ENCODE measurements around the gene TRIM68.

Gene TRIM68, protein sequence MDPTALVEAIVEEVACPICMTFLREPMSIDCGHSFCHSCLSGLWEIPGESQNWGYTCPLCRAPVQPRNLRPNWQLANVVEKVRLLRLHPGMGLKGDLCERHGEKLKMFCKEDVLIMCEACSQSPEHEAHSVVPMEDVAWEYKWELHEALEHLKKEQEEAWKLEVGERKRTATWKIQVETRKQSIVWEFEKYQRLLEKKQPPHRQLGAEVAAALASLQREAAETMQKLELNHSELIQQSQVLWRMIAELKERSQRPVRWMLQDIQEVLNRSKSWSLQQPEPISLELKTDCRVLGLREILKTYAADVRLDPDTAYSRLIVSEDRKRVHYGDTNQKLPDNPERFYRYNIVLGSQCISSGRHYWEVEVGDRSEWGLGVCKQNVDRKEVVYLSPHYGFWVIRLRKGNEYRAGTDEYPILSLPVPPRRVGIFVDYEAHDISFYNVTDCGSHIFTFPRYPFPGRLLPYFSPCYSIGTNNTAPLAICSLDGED
- total RNA-seq = 4.5 to 18.3 (median 14.4) reads per million in 18 experiments

DNA sequence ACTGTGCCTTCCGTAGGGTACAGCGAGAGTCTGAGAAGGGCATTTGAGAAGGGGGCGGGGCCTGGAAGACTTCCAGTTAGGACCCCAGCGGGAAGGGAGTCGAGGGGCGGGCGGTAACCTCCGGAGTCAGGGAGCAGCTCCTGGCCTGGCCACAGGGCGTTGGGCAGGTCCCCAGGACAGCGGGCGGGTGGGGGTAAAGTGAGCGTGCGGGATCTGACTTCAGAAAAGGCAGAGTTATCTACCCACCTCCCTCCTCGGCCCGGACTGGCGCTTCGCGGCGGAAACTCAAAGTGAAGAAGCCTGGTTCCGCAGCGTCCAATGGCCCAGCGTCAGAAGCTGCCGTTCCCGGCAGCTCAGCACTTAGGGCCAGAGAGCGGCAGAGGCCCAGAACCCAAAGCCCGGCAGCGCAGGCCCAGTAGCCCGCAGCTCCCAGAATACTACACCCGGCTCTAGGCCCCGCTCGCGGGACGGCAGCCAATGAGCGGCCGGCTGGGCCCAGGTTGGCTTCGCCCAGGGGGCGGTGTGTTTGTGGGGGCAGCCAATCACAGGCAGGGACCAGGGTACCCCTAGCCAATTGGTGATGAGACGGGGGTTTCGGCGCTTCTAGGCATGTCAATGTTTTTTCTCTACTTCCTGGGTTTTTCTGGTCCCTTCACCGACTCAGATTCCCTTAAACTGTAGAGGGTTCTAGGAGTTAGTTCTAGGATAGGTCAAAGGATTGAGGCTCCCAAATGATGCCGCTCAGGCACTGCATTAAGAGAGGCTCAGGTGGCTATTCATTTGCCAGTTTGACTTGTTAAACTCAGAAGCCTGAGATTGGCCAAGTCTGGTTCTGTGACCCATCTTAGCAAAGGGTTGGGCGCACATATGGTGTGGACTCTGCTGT lies at the start of gene TRIM68:
Gene TRIM68 (minus strand): TSS at position 451 of the 886 bp plus-strand sequence. CDS start 2,727 bp downstream, outside the sequence.
- peak; percentile 96 to 97 for DNase-seq

DNA sequence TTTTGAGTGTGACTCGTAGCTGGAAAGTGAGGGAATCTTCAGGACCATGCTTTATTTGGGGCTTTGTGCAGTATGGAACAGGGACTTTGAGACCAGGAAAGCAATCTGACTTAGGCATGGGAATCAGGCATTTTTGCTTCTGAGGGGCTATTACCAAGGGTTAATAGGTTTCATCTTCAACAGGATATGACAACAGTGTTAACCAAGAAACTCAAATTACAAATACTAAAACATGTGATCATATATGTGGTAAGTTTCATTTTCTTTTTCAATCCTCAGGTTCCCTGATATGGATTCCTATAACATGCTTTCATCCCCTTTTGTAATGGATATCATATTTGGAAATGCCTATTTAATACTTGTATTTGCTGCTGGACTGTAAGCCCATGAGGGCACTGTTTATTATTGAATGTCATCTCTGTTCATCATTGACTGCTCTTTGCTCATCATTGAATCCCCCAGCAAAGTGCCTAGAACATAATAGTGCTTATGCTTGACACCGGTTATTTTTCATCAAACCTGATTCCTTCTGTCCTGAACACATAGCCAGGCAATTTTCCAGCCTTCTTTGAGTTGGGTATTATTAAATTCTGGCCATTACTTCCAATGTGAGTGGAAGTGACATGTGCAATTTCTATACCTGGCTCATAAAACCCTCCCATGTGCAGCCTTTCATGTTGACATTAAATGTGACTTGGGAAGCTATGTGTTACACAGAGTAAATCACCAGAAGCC lies 46.8 kb upstream of the TRIM68 start:
- no peak for DNase-seq

DNA sequence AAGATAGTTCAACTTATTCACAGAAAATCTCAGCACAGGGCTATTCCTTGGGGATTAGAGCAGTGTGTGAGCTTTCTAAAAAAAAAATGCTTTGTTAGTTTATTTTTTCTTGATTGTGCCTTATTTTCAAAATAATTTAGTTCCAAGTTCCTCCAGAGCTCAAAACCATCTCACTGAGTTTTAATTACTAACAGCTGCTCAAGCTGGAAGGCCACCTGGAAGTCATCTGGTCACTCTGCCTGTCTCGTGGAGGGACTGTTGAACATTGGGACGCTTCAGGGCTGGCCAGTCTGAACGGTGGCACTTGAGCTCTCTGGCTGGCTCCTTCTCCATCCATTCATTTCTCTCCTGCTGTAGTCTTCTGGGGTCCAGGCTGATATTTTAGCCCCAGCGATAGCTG lies 39.7 kb upstream of the TRIM68 start:
- no peak for DNase-seq

DNA sequence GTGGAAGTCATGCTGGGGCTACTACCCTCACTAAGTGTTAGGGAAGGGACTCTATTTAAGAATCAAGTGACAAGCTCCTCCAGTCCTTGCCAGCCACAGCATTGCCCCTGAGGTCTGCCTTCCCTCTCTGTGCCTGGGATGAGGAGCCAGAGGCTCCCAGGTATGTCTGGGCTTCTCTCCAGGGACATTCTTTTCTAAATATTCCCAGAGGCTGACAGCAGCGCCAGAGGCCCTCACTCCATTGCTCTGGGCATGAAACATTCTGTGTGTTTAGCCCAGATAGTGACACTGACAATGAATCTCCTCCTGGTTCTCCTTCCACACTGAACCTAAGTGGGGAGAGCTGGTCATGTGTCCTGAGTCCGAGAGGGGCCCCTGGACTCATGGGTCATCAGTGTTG lies 37.9 kb upstream of the TRIM68 start:
- DNase-seq = no peak

DNA sequence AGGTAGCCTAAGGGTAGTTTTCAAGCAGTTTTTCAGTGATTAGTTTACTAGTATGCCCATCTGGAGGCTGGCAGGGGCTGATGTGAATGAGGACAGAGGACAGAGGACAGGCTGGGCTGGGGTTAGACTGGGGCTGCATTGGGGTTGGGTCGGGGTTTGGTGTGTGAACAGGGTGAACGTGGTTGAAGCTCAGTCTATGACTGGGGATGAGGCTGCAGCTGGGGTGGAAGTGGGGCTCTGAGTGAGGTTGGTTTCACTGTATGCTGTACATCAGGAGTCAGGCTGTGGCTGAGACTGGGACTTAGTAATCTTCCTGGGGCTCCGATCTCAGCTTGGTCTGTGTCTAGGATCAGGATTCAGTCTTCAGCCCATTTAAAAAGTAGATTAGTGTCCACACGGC lies 36.2 kb upstream of the TRIM68 start:
- no peak for DNase-seq

DNA sequence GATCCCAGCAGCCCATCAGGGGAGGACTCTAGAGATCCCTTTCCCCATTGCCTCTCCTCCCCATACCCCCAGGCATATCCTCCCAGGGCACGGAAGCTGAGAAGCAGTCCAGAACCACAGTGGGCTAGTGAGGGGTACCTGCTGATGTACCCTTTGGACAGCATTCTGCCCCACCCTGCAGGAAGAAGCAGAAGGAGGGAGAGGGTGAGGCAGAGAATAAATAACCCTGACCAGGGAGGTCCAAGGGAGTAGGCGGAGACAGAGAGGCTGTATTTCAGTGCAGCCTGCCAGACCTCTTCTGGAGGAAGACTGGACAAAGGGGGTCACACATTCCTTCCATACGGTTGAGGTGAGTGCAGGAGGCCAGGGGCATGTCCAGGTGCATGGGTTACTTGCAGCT lies 35.7 kb upstream of the TRIM68 start, which contains the start of gene OR51E1:
Gene OR51E1 (plus strand): TSS at position 301 of the 400 bp plus-strand sequence. CDS start 8,545 bp downstream, outside the sequence.
- DNase-seq = no peak

DNA sequence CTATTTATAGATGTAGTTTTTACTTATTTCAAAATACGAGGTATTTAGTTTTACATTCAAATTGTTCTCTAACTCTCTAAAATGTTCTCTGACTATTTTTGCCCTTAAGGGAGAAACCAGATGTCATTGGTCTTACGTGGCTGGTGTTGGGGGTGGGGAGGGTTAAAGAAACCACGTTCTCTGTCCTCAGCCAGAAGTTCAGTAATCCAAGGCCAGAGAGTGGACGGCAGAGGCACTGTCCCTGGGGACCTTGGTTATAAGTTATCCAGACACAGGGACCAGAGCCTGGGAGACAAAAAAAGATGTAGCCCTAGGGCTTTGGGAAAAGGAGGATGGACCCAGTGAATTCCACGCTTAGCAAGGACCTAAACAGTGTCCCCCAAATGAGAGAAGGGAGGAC lies 35.0 kb upstream of the TRIM68 start:
- no peak for DNase-seq

DNA sequence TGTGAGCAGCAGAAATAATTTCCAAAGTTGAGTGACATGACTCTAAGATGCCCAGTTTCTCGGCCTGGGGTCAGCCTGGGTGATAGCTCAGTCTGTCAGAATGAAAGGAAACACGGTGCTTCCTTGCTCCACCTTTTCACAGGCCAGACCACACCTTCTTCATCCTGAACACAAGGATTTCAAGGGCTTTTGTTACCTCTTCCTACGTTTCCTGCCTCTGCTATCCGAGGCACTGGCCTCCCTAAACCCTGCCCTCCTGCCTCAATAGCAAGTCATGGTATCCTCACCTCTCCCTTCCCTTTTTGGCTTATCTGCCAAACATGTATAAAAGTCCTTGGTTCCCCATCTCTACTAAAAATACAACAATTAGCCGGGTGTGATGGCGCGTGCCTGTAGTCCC lies 34.0 kb upstream of the TRIM68 start:
- DNase-seq = no peak

DNA sequence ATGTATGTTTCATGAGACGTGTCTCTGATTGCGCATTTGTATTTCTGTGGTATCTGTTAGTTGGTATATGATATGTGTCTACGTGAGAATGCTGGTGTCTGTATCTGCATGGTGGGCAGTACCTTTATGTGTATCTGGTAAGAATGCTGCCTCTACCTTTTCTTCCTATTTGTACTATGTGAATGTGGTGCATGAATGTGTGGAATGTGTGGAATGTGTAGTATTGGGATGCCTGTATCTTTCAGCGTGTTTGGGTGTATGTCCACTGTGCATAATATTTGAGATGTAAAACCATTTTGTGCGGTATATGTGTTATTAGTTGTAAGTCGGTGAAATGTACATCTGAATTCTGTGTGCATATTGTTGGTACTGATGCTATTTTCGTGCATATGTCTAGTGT lies 33.5 kb upstream of the TRIM68 start:
- DNase-seq = no peak

DNA sequence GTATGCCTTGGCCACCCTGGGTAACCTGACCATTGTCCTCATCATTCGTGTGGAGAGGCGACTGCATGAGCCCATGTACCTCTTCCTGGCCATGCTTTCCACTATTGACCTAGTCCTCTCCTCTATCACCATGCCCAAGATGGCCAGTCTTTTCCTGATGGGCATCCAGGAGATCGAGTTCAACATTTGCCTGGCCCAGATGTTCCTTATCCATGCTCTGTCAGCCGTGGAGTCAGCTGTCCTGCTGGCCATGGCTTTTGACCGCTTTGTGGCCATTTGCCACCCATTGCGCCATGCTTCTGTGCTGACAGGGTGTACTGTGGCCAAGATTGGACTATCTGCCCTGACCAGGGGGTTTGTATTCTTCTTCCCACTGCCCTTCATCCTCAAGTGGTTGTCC lies 31.9 kb upstream of the TRIM68 start:
- DNase-seq = no peak

DNA sequence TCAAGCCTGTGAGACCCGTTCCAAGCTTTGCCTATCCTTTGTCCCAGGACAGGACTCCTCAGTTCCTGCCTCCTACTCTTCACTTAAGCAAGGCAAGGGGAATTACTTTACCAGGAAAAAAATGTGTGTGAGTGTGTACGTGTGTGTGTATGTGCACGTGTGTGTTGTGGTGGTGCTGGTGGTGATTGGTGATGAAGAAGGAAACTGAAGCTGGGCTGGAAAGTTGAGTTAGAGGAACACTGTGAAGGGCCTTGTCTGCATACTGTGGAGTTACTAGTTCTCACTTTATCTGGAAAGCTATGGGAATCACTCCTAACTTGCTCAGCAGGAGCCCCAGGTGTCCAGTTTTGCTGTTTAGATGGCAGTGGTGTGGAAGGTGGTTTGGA lies 29.6 kb upstream of the TRIM68 start:
- no peak for DNase-seq

DNA sequence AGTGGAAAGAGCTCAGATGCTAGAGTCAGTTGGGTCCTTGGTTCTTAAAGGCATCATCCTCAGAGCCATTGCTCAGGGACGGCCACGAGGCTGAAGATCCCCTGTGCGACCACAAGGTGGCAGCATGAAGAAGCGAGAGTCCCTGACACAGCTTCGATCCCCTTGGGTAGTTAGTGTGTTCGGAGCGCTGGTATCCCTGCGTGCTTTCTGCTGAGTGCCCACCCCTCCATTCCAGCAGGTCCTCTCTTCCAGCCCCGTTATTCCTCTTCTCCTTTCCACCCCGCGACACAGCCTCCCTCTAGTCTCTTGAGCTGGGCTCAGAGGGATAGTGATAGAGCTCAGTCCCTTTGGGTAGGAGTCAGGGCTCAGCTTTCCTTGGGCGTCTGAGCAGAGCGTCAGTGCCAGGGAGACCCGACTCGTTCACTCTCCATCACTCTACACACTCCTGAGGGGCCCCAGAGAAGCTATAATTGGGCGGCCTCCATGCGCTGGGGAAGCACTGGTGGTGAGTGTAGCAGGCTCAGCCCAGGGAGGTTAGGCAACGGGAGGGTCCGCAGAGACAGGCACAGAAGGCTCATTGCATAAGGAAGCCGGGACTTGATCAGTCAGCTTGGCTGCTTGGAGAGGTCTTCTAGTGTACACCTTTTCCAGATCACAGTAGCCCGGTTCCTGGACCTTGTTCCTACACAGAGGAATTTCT lies 29.1 kb upstream of the TRIM68 start, which contains the start of gene OR51D1:
Gene OR51D1 (plus strand): TSS at position 516 of the 700 bp plus-strand sequence. CDS start 2,314 bp downstream, outside the sequence.
- peak; percentile 53 to 66 for DNase-seq

DNA sequence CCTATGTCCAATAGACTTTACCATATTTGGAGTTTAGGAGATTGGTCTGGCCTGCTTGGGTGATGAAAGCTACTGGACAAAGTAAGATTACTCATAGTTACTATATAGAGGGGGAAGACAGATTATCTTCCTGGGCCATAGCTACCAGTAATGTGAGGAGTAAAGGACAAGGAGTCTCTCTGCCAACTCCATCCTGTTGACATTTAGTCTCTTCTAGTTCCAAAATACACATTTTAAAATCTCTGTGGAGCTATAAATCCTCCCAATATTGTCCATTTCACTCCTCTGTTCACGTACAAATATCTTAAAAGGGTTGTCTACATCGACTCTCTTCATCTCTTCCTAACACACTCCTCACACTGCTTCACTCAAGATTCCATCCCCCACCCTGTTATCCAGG lies 28.1 kb upstream of the TRIM68 start:
- DNase-seq = no peak

DNA sequence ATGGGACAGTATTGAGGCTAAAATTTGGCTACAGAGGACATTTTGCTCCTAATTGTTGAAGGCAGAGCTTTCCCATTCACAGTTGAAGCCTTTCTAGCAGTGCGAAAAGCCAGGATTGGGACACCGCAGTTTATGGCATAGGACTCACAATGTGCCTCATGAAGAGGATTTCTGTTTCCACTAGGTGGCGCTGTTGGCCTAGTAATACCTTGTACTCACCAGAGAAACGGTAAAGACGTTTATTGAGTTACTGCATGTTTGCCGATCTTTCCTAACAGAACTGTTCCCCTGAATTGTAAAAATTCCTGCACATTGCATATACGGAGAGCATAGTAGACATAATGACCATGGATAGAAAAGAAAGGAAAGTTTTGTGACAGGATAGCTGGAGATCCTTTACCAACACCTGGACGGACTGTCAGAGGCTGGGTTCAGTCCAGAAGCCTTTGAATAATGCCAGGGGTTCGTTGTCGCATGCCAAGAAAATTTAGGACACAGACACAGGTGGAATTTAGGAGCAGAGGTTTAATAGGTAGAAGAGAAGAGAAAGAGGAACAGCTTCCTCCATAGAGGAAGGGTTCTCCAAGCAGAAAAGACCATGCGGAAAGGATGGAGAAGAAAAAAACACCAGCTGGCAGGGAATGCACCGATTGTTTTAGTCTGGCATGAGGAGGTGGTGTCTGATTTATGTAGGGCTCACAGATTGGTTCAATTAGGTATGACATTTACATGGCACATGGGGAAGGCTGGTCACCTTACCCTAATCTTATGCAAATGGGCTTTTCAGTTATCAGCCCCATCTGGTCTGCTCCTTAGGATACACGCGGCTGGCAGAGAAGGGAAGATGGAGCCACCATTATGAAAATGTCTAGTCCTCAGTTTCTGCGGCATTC lies 18.4 kb upstream of the TRIM68 start:
- peak; percentile 53 to 72 for DNase-seq

DNA sequence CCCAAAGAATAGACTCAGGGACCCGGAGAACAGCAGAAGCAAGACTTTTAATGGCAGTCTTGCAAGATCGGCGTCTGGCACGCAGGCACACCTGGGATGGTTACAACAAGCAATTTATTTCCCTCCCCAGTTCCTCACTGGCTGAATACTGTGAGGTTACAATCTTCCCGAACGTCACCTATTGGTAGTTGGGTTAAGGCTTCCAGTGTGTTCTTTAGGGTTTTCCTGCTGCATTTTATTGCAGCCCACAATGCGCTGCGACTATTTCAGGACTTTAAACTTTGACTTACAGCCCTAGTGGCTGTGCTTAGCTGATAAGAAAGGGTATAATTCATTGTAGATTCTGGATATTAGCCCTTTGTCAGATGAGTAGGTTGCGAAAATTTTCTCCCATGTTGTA lies 11.5 kb upstream of the TRIM68 start:
- no peak for DNase-seq

DNA sequence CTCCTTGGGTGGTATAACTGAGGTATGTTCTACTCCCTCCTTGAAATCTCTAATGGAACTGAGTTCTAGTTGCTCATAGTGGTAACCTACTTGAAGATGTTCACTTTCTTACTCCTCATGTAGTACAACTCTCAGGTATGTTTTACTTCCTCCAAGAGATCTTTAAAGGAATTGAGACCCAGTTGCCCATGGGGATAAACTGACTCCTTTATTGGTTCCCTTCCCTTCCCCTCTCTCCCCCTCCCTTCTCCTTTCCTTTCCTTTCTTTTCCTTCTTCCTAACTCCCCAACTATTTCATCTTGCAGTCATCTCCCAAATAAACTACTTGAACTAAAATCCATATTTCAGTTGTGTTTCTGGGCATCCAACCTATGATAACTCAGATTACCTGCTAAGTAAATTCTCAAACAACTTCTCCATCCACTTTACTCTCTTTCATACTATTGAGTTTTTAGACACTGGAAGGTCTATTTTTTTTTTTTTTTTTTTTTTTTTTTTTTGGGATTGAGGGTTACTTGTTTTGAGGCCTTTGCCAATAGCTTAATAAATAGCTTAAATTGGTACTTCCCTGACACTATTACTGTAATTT lies 7.9 kb upstream of the TRIM68 start:
- no peak for DNase-seq

DNA sequence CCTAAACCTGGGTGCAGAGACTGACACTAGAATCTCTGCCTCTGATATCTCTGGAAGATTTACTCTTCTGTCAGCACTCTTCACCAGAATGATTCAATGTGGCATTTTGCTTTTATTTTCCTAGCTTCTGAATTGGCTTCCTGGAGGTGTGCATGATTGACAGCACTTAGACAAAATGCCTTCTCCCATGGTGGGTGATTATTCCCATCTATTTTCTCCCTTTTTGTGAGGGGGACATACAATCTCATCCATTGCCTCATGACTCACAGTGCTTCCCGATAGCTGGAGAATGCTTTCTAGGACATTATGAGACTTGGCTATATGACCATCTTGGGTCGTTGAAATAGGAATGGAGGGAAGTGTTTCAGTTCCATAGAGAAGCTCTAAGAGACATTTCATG lies 4.0 kb upstream of the TRIM68 start:
- DNase-seq = no peak

DNA sequence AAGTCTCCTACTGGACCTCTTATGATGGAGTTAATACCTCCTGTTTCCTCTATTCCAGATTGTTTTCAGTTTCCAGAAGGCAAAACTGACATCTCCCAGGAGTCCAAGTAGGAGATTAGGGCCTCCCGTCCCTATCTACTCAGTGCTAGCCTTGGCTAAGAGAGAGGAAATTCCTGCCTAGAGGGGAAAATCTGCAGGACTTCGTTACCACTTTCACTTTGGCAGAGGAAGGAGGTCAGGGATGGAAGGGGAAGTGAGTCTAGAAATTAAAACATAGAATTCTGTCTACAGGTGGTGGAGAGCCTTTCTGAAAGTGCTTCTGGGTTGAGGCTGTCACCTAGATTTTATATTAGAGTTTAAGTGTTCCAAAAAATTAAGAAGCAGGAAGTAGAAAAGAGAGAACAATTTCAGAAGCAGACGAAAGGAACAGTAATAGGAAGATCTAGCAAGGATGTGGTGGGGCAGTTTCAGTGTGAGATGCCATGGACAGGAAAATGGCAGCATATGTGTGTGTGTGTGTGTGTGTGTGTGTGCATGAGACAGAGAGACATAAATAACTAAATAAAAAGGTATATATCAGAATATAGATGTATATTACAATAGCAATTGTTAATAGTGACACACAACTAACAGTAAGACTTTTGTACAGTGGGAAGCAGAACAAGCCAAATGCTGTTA lies 2.4 kb upstream of the TRIM68 start:
- DNase-seq = peak in 1 of 2 donors; percentile 9

DNA sequence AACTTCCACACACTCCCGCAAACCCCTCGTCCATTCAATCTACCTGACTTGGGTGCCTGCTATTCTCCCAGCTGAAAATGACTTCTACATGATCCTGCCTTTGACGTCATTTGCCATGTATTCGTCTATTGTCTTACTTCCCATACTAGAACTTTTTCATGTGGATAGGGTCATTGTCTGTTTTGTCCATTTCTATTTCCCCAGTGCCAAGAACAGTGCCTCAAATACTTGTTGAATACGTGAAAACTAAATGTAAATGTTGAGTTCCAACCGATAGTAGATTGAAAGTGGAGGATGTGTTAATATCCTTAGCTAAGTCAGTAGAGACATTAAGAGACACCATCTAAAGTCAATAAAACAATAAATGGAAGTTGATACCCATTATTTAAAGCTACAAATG lies 935 bp downstream of the TRIM68 start:
- DNase-seq = peak in 1 of 2 donors; percentile 5

All from inflammatory macrophage (primary cell).